Mammary epithelial cell (primary cell): Measurements from ENCODE around the gene PYGB.

Experiments
- EZH2 ChIP-seq: IDR thresholded peaks from 2 replicates; pipeline ENCODE4 v1.6.1; 2012; ENCODE audit warnings: low read length, inconsistent platforms, borderline replicate concordance
- TF ChIP-seq, protein P1 (sequence below), 2 donors: IDR thresholded peaks in 1 of 2; conservative IDR thresholded peaks in 1 of 2; 2 replicates each; pipeline ENCODE4 v1.5.1; 2011 to 2012; ENCODE audit warnings: inconsistent platforms in 2 of 2, low read length in 2 of 2, mild to moderate bottlenecking in 2 of 2, control low read depth in 1 of 2, low read depth in 1 of 2; ENCODE audit not compliant: insufficient read depth in 1 of 2; ENCODE audit errors: extremely low read depth in 1 of 2

DNA sequence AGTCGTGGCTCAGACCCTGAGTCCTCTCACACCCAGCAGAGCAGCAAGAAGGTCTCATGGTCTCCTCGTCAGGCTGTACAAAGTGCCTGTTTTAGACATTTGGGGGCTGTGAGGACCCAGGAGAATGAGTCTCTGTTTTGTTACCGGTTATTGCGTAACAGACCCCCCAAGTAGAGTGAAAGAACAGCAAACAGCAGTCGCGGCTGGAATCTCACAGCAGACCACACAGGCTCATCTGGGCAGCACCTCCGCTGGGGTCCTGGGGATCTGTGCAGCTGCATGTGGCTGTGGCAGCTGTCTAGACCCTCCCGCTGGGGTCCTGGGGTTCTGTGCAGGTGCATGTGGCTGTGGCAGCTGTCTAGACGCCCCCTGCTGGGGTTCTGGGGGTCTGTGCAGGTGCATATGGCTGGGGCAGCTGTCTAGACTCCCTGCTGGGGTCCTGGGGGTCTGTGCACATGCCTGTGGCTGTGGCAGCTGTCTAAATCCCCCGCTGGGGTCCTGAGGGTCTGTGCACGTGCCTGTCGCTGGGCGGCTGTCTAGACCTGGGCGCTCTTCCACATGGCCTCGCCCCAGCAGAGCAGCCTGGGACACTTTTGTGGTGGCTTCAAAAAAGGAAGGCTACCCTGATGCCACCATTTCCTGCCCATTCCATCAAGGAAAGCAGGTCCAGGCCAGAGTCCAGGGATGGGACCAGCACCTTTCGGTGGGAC lies 27.7 kb upstream of the PYGB start:
- TF ChIP-seq, protein P1, sequence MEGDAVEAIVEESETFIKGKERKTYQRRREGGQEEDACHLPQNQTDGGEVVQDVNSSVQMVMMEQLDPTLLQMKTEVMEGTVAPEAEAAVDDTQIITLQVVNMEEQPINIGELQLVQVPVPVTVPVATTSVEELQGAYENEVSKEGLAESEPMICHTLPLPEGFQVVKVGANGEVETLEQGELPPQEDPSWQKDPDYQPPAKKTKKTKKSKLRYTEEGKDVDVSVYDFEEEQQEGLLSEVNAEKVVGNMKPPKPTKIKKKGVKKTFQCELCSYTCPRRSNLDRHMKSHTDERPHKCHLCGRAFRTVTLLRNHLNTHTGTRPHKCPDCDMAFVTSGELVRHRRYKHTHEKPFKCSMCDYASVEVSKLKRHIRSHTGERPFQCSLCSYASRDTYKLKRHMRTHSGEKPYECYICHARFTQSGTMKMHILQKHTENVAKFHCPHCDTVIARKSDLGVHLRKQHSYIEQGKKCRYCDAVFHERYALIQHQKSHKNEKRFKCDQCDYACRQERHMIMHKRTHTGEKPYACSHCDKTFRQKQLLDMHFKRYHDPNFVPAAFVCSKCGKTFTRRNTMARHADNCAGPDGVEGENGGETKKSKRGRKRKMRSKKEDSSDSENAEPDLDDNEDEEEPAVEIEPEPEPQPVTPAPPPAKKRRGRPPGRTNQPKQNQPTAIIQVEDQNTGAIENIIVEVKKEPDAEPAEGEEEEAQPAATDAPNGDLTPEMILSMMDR (conservative IDR thresholded peaks at IDR 0.05 in 1 of 2, IDR thresholded peaks at IDR 0.05 in 1 of 2; ENCODE audit: extremely low read depth in 1 of 2, insufficient read depth in 1 of 2, low read depth in 1 of 2, low read length in 2 of 2), result peak in 1 of 2 donors; percentile 26
- TF ChIP-seq EZH2, result no peak
